Neural cell (in vitro differentiated cells): ENCODE measurements around the gene BEND4. TPM values are rescaled to one million over a fixed set of nuclear protein-coding genes. Genes with fewer than 3 reads are reported as not detected.

Source experiments
- H2AFZ ChIP-seq: fragments of 200-600, 300-800 bp; sonication (generic), shearing (Covaris generic); 2 replicates; pipeline ENCODE4 v1.6.0; 2014; ENCODE audit warnings: low read depth, mild to moderate bottlenecking, antibody characterized with exemption, low read length, moderate library complexity
- H3F3A ChIP-seq: fragments of 200-600 bp; shearing (Covaris generic); 2 replicates; pipeline ENCODE4 v1.6.1; 2016; ENCODE audit warnings: mild to moderate bottlenecking, moderate library complexity, mixed read lengths, antibody characterized with exemption, low read length; ENCODE audit not compliant: insufficient read depth, poor library complexity, severe bottlenecking
- H3K27ac ChIP-seq: fragments of 200-600, 300-800 bp; sonication (generic), shearing (Covaris generic); 2 replicates; pipeline ENCODE4 v1.5.1; 2014; ENCODE audit warnings: mild to moderate bottlenecking, low read length, moderate library complexity
- H3K27me3 ChIP-seq: fragments of 300-800, 200-600 bp; sonication (generic), shearing (Covaris generic); 2 replicates; pipeline ENCODE4 v1.6.0; 2014; ENCODE audit warnings: mild to moderate bottlenecking, low read depth, low read length, moderate library complexity; ENCODE audit not compliant: insufficient read depth
- H3K36me3 ChIP-seq: fragments of 300-800, 200-600 bp; sonication (generic), shearing (Covaris generic); 2 replicates; pipeline ENCODE4 v1.5.1; 2014; ENCODE audit warnings: mild to moderate bottlenecking, antibody characterized with exemption, low read length, moderate library complexity; ENCODE audit not compliant: insufficient read depth
- H3K4me2 ChIP-seq: fragments of 300-800, 200-600 bp; sonication (generic), shearing (Covaris generic); 2 replicates; pipeline ENCODE4 v1.6.0; 2014; ENCODE audit warnings: mild to moderate bottlenecking, low read length
- H3K4me3 ChIP-seq: fragments of 300-800, 200-600 bp; sonication (generic), shearing (Covaris generic); 2 replicates; pipeline ENCODE4 v1.5.1; 2014; ENCODE audit warnings: mild to moderate bottlenecking, low read length, moderate library complexity
- H3K79me2 ChIP-seq: fragments of 200-600 bp; shearing (Covaris generic); replicated peaks from 2 replicates; pipeline ENCODE4 v1.6.0; 2014; ENCODE audit warnings: mild to moderate bottlenecking, low read length, moderate library complexity; ENCODE audit not compliant: insufficient read depth
- H3K9ac ChIP-seq: fragments of 300-800, 200-600 bp; sonication (generic), shearing (Covaris generic); 2 replicates; pipeline ENCODE4 v1.6.1; 2016; ENCODE audit warnings: mild to moderate bottlenecking, low read length, mixed read lengths
- H3K9me2 ChIP-seq: fragments of 200-600 bp; shearing (Covaris generic); 2 replicates; pipeline ENCODE4 v1.6.1; 2016; ENCODE audit warnings: mild to moderate bottlenecking, low read length, mixed read lengths; ENCODE audit not compliant: insufficient read depth
- H3K9me3 ChIP-seq: fragments of 200-600, 300-800 bp; sonication (generic), shearing (Covaris generic); 2 replicates; pipeline ENCODE4 v1.6.1; 2016; ENCODE audit warnings: mild to moderate bottlenecking, mixed run types, low read length, moderate library complexity, mixed read lengths
- H4K20me1 ChIP-seq: fragments of 200-600 bp; shearing (Covaris generic); 2 replicates; pipeline ENCODE4 v1.6.1; 2016; ENCODE audit warnings: mild to moderate bottlenecking, mixed run types; ENCODE audit not compliant: insufficient read depth
- CTCF ChIP-seq: fragments of 450-650 bp; IDR thresholded peaks from 2 replicates; pipeline ENCODE4 v1.5.1; 2014; ENCODE audit warnings: antibody characterized with exemption, mild to moderate bottlenecking, moderate library complexity; ENCODE audit not compliant: poor library complexity, severe bottlenecking
- EP300 ChIP-seq: fragments of 450-650 bp; conservative IDR thresholded peaks from 2 replicates; pipeline ENCODE4 v1.6.1; 2014; ENCODE audit warnings: antibody characterized with exemption, mild to moderate bottlenecking, moderate library complexity; ENCODE audit not compliant: poor library complexity, severe bottlenecking
- EZH2 ChIP-seq: fragments of 200-600, 300-800 bp; shearing (Covaris generic), sonication (generic); IDR thresholded peaks from 2 replicates; pipeline ENCODE4 v1.6.1; 2014; ENCODE audit warnings: antibody characterized with exemption, low read length, borderline replicate concordance, mild to moderate bottlenecking; ENCODE audit not compliant: insufficient read depth, poor library complexity, severe bottlenecking
- MXI1 ChIP-seq: fragments of 450-650 bp; conservative IDR thresholded peaks from 2 replicates; pipeline ENCODE4 v1.6.1; 2014; ENCODE audit warnings: antibody characterized with exemption, mild to moderate bottlenecking; ENCODE audit not compliant: poor library complexity, severe bottlenecking
- POLR2AphosphoS5 ChIP-seq: IDR thresholded peaks from 2 replicates; pipeline ENCODE4 v1.6.1; 2012
- RAD21 ChIP-seq: fragments of 450-650 bp; conservative IDR thresholded peaks from 2 replicates; pipeline ENCODE4 v1.6.1; 2014; ENCODE audit warnings: antibody characterized with exemption, mild to moderate bottlenecking, moderate library complexity
- REST ChIP-seq: IDR thresholded peaks from 2 replicates; pipeline ENCODE4 v1.6.1; 2012; ENCODE audit warnings: borderline replicate concordance
- SMC3 ChIP-seq: fragments of 450-650 bp; conservative IDR thresholded peaks from 2 replicates; pipeline ENCODE4 v1.6.1; 2014; ENCODE audit warnings: antibody characterized with exemption, mild to moderate bottlenecking, moderate library complexity; ENCODE audit not compliant: poor library complexity
- TAF1 ChIP-seq: IDR thresholded peaks from 2 replicates; pipeline ENCODE4 v1.6.1; 2012; ENCODE audit warnings: low read depth
- polyA plus RNA-seq: library from polyadenylated mRNA; depleted of rRNA; stranded (reverse); fragments of >200 nt; gene quantifications from 2 replicates; pipeline ENCODE4 v1.2.3, GENCODE V29; 2014

BEND4 gene
- polyA plus RNA-seq, 1 donor from 2014 or later = 1.1 TPM

- Histone ChIP-seq H3K4me2 (no peak overlapping the region), H3K9me2 (no peaks in the 10 kb centered on the region), H3K9me3 (no peaks in the 10 kb centered on the region), H3K9ac (no peak overlapping the region), H3K36me3 (peaks cover 12% of the 10 kb centered on the region), H2AFZ (no peak overlapping the region), H3K79me2 (no peaks in the 10 kb centered on the region), H3K27me3 (no peaks in the 10 kb centered on the region), H3K27ac (no peak overlapping the region), H4K20me1 (no peaks in the 10 kb centered on the region), H3K4me3 (no peak overlapping the region), H3F3A (no peaks in the 10 kb centered on the region)
- TF ChIP-seq EP300 (no peak), MXI1 (no peak), EZH2 (no peak), SMC3 (no peak), CTCF (no peak)
Observed at GRCh38 chr4:42074294-42074693, 78.2 kb downstream of the BEND4 start.

- Histone ChIP-seq H3K27ac (no peak overlapping the region), H3K9me3 (no peaks in the 10 kb centered on the region), H3K36me3 (peaks cover 6% of the 10 kb centered on the region), H3K4me3 (no peak overlapping the region), H4K20me1 (no peaks in the 10 kb centered on the region), H2AFZ (no peak overlapping the region), H3K27me3 (no peaks in the 10 kb centered on the region), H3F3A (no peaks in the 10 kb centered on the region), H3K4me2 (no peak overlapping the region), H3K9me2 (no peaks in the 10 kb centered on the region), H3K79me2 (no peaks in the 10 kb centered on the region), H3K9ac (no peak overlapping the region)
- TF ChIP-seq MXI1 (no peak), TAF1 (no peak), SMC3 (no peak), EZH2 (no peak), EP300 (no peak), CTCF (no peak), POLR2AphosphoS5 (no peak), REST (no peak), RAD21 (no peak)
Observed at GRCh38 chr4:42070463-42070862, 82.0 kb downstream of the BEND4 start.
